CD8-positive, alpha-beta memory T cell (primary cell): ENCODE results near the gene TPM3. TPM values are rescaled to one million over a fixed set of nuclear protein-coding genes. Genes with fewer than 3 reads are reported as not detected.

Source experiments
- CTCF ChIA-PET: fragments of 350-600 bp; sonication (Branson Sonifier 250); formaldehyde crosslinking; loops from one replicate; lab custom pipeline; 2021; ENCODE audit warnings: antibody characterized with exemption; lab: Charles Lee
- POLR2A ChIA-PET: fragments of 350-600 bp; sonication (Branson Sonifier 250); formaldehyde crosslinking; loops from one replicate; lab custom pipeline; 2021; ENCODE audit warnings: antibody characterized with exemption; lab: Charles Lee
- DNase-seq, 5 donors: peaks; one replicate each; pipeline versions ENCODE4 v3.0.0 to v3.0.0-alpha.2; 2020 to 2022; ENCODE audit warnings: mixed read lengths in 1 of 5
- H3K27ac ChIP-seq: one replicate; pipeline ENCODE4 v1.7.0; 2013; ENCODE audit warnings: low read depth, mild to moderate bottlenecking, low read length, moderate library complexity
- H3K27me3 ChIP-seq: 2 replicates; pipeline ENCODE4 v1.7.0; 2013; ENCODE audit warnings: low read length, mild to moderate bottlenecking; ENCODE audit not compliant: insufficient read depth, poor library complexity, severe bottlenecking
- H3K36me3 ChIP-seq: 2 replicates; pipeline ENCODE4 v1.7.0; 2013; ENCODE audit warnings: mild to moderate bottlenecking, low read length, moderate library complexity; ENCODE audit not compliant: insufficient read depth
- H3K4me1 ChIP-seq: 2 replicates; pipeline ENCODE4 v1.7.0; 2013; ENCODE audit warnings: mild to moderate bottlenecking, low read length, moderate library complexity; ENCODE audit not compliant: insufficient read depth
- H3K4me3 ChIP-seq: 2 replicates; pipeline ENCODE4 v1.7.0; 2013; ENCODE audit warnings: mild to moderate bottlenecking, low read length
- H3K9me3 ChIP-seq: 2 replicates; pipeline ENCODE4 v1.7.0; 2013; ENCODE audit warnings: mild to moderate bottlenecking, low read length
- H3K27ac Mint-ChIP-seq, 8 donors: one replicate each; pipeline ENCODE4 v1.8.0; 2020 to 2021; ENCODE audit warnings: mixed read lengths in 8 of 8, mild to moderate bottlenecking in 6 of 8, inconsistent platforms in 3 of 8, moderate library complexity in 3 of 8
- H3K27me3 Mint-ChIP-seq, 2 donors: one replicate each; pipeline ENCODE4 v1.8.0; 2020 to 2021; ENCODE audit warnings: mixed read lengths in 2 of 2, mild to moderate bottlenecking in 1 of 2, moderate library complexity in 1 of 2
- H3K36me3 Mint-ChIP-seq, 3 donors: one replicate each; pipeline ENCODE4 v1.8.0; 2020 to 2021; ENCODE audit warnings: mixed read lengths in 3 of 3, inconsistent platforms in 1 of 3, mild to moderate bottlenecking in 1 of 3
- H3K4me1 Mint-ChIP-seq, 3 donors: one replicate each; pipeline ENCODE4 v1.8.0; 2020 to 2021; ENCODE audit warnings: mixed read lengths in 3 of 3, inconsistent platforms in 1 of 3, mild to moderate bottlenecking in 1 of 3
- H3K4me3 Mint-ChIP-seq, 7 donors: one replicate each; pipeline ENCODE4 v1.8.0; 2020 to 2021; ENCODE audit warnings: mixed read lengths in 7 of 7, mild to moderate bottlenecking in 6 of 7, moderate library complexity in 4 of 7, inconsistent platforms in 2 of 7
- H3K9me3 Mint-ChIP-seq, 5 donors: one replicate each; pipeline ENCODE4 v1.8.0; 2020 to 2022; ENCODE audit warnings: mixed read lengths in 5 of 5, mild to moderate bottlenecking in 3 of 5, moderate library complexity in 2 of 5, inconsistent platforms in 1 of 5
- polyA plus RNA-seq: library from polyadenylated mRNA; unstranded; fragments of 300-500 nt; fragmentation: Illumina TruSeq; gene quantifications from one replicate; pipeline ENCODE4 v1.2.3, GENCODE V29; 2021
- total RNA-seq, 2 experiments: library from RNA; stranded (reverse); gene quantifications; one replicate each; pipeline ENCODE4 v1.2.3, GENCODE V29; 2021

Gene TPM3
- total and polyA plus RNA-seq, 3 experiments from 2014 or later = 802 to 948 (median 863) TPM

GRCh38 chr1:154183046-154183915 lies 8.6 kb downstream of the TPM3 start:
- peaks cover 0 to 7% of the 10 kb centered on the region in 2 donors for H3K27me3 Mint-ChIP-seq
- ChIA-PET POLR2A (interaction anchor here (0.7 to 3.2 kb wide), 5 partner anchors 25 to 193 kb away, joined by 3 to 13 read pairs (median 8); partner anchors contain the start of genes RPS27 and UBAP2L), CTCF (no interaction called here)
- peaks cover 4% of the 10 kb centered on the region for H3K36me3 ChIP-seq
- peak overlapping the region; percentile 100 for H3K4me3 Mint-ChIP-seq
- H3K9me3 ChIP-seq = no peaks in the 10 kb centered on the region
- peak overlapping the region; percentile 94 to 100 (median 100) for H3K27ac Mint-ChIP-seq
- peak overlapping the region; percentile 92 for H3K27ac ChIP-seq
- H3K4me3 ChIP-seq = peak overlapping the region; percentile 85
- H3K4me1 Mint-ChIP-seq = peaks cover 41 to 51% (median 49%) of the 10 kb centered on the region in 3 donors
- peaks cover 43% of the 10 kb centered on the region for H3K4me1 ChIP-seq
- no peaks in the 10 kb centered on the region for H3K9me3 Mint-ChIP-seq
- peak; percentile 90 to 95 (median 93) for DNase-seq
- H3K27me3 ChIP-seq = no peaks in the 10 kb centered on the region
- H3K36me3 Mint-ChIP-seq = peaks cover 0 to 36% (median 0%) of the 10 kb centered on the region in 3 donors

- Mint-ChIP-seq H3K36me3 (peaks cover 0 to 41% (median 0%) of the 10 kb centered on the region in 3 donors), H3K27ac (peak overlapping the region; percentile 94 to 100 (median 100)), H3K4me3 (peak overlapping the region; percentile 100), H3K4me1 (peaks cover 49 to 59% (median 57%) of the 10 kb centered on the region in 3 donors), H3K9me3 (no peaks in the 10 kb centered on the region), H3K27me3 (peaks cover 0 to 5% of the 10 kb centered on the region in 2 donors)
- peaks cover 51% of the 10 kb centered on the region for H3K4me1 ChIP-seq
- peaks cover 4% of the 10 kb centered on the region for H3K36me3 ChIP-seq
- no peaks in the 10 kb centered on the region for H3K9me3 ChIP-seq
- peak overlapping the region; percentile 85 for H3K4me3 ChIP-seq
- POLR2A ChIA-PET = interaction anchor here (0.6 to 3.2 kb wide), 6 partner anchors 22 to 399 kb away, joined by 3 to 13 read pairs (median 6); partner anchors contain the start of genes RPS27 and UBAP2L
- H3K27me3 ChIP-seq = no peaks in the 10 kb centered on the region
- DNase-seq = peak; percentile 57 to 77 (median 71)
- CTCF ChIA-PET = no interaction called here
- peak overlapping the region; percentile 92 for H3K27ac ChIP-seq
Observed at GRCh38 chr1:154182344-154183045, 9.4 kb downstream of the TPM3 start.

GRCh38 chr1:154181944-154182343 lies 10.0 kb downstream of the TPM3 start:
- CTCF ChIA-PET = interaction anchor here (1.3 kb wide), 1 partner anchor 90 kb away, joined by 4 read pairs; no protein-coding TSS in a partner anchor
- peak overlapping the region; percentile 94 to 100 (median 100) for H3K27ac Mint-ChIP-seq

GRCh38 chr1:154179946-154180687 lies 11.8 kb downstream of the TPM3 start:
- Histone ChIP-seq H3K9me3 (no peaks in the 10 kb centered on the region), H3K4me1 (peaks cover 71% of the 10 kb centered on the region), H3K4me3 (peak overlapping the region; percentile 9), H3K27ac (peak overlapping the region; percentile 48), H3K27me3 (no peaks in the 10 kb centered on the region), H3K36me3 (peaks cover 13% of the 10 kb centered on the region)
- peaks cover 65 to 81% (median 80%) of the 10 kb centered on the region in 3 donors for H3K4me1 Mint-ChIP-seq
- no peaks in the 10 kb centered on the region for H3K27me3 Mint-ChIP-seq
- H3K9me3 Mint-ChIP-seq = no peaks in the 10 kb centered on the region
- H3K27ac Mint-ChIP-seq = peak overlapping the region; percentile 69 to 100 (median 91)
- ChIA-PET POLR2A (interaction anchor here (0.7 to 3.2 kb wide), 3 partner anchors 13 to 40 kb away, joined by 3 to 13 read pairs (median 4); partner anchors contain the start of gene UBAP2L), CTCF (interaction anchor here (2.0 kb wide), 1 partner anchor 21 kb away, joined by 5 read pairs; no protein-coding TSS in a partner anchor)
- no peak for DNase-seq
- peak overlapping the region; percentile 58 to 100 (median 89) for H3K4me3 Mint-ChIP-seq
- H3K36me3 Mint-ChIP-seq = peaks cover 0 to 60% (median 2%) of the 10 kb centered on the region in 3 donors

More at GRCh38 chr1:154181944-154182343, 10.0 kb downstream of the TPM3 start:
- H3K4me3 ChIP-seq = peak overlapping the region; percentile 85
- Mint-ChIP-seq H3K9me3 (no peaks in the 10 kb centered on the region), H3K27me3 (peaks cover 0 to 2% of the 10 kb centered on the region in 2 donors), H3K36me3 (peaks cover 0 to 46% (median 2%) of the 10 kb centered on the region in 3 donors), H3K4me3 (peak overlapping the region; percentile 100), H3K4me1 (peaks cover 54 to 65% (median 63%) of the 10 kb centered on the region in 3 donors)
- no peak for DNase-seq
- H3K4me1 ChIP-seq = peaks cover 57% of the 10 kb centered on the region
- no peaks in the 10 kb centered on the region for H3K9me3 ChIP-seq
- H3K36me3 ChIP-seq = peaks cover 4% of the 10 kb centered on the region
- no peaks in the 10 kb centered on the region for H3K27me3 ChIP-seq
- H3K27ac ChIP-seq = peak overlapping the region; percentile 92
- POLR2A ChIA-PET = interaction anchor here (0.6 to 3.2 kb wide), 5 partner anchors 22 to 191 kb away, joined by 3 to 13 read pairs (median 8); partner anchors contain the start of genes RPS27 and UBAP2L

- Histone ChIP-seq H3K9me3 (no peaks in the 10 kb centered on the region), H3K27ac (peak overlapping the region; percentile 48), H3K36me3 (peaks cover 18% of the 10 kb centered on the region), H3K27me3 (no peaks in the 10 kb centered on the region), H3K4me1 (peaks cover 71% of the 10 kb centered on the region), H3K4me3 (peak overlapping the region; percentile 35)
- peak overlapping the region; percentile 58 to 100 (median 91) for H3K27ac Mint-ChIP-seq
- CTCF ChIA-PET = interaction anchor here (2.0 kb wide), 1 partner anchor 20 kb away, joined by 5 read pairs; no protein-coding TSS in a partner anchor
- POLR2A ChIA-PET = interaction anchor here (1.5 kb wide), 1 partner anchor 21 kb away, joined by 4 read pairs; no protein-coding TSS in a partner anchor
- no peaks in the 10 kb centered on the region for H3K27me3 Mint-ChIP-seq
- peaks cover 67 to 81% (median 80%) of the 10 kb centered on the region in 3 donors for H3K4me1 Mint-ChIP-seq
- DNase-seq = no peak
- peaks cover 0 to 67% (median 2%) of the 10 kb centered on the region in 3 donors for H3K36me3 Mint-ChIP-seq
- no peaks in the 10 kb centered on the region for H3K9me3 Mint-ChIP-seq
- H3K4me3 Mint-ChIP-seq = peak overlapping the region; percentile 58 to 100 (median 89)
Observed at GRCh38 chr1:154178911-154179811, 12.7 kb downstream of the TPM3 start.

GRCh38 chr1:154178013-154178412 lies 13.9 kb downstream of the TPM3 start:
- no peak overlapping the region for H3K27ac ChIP-seq
- peak overlapping the region; percentile 58 to 100 (median 91) for H3K27ac Mint-ChIP-seq
- peaks cover 63 to 74% (median 74%) of the 10 kb centered on the region in 3 donors for H3K4me1 Mint-ChIP-seq
- no peaks in the 10 kb centered on the region for H3K27me3 ChIP-seq
- H3K36me3 Mint-ChIP-seq = peaks cover under 1 to 68% (median 4%) of the 10 kb centered on the region in 3 donors
- ChIA-PET POLR2A (interaction anchor here (1.5 kb wide), 1 partner anchor 20 kb away, joined by 4 read pairs; no protein-coding TSS in a partner anchor), CTCF (no interaction called here)
- DNase-seq = no peak
- H3K9me3 ChIP-seq = no peaks in the 10 kb centered on the region
- peaks cover 19% of the 10 kb centered on the region for H3K36me3 ChIP-seq
- peaks cover 64% of the 10 kb centered on the region for H3K4me1 ChIP-seq
- no peak overlapping the region for H3K4me3 ChIP-seq
- H3K27me3 Mint-ChIP-seq = no peaks in the 10 kb centered on the region
- no peaks in the 10 kb centered on the region for H3K9me3 Mint-ChIP-seq
- H3K4me3 Mint-ChIP-seq = peak overlapping the region; percentile 49 to 100 (median 81)
